Trophoblast cell (in vitro differentiated cells and primary cell): ENCODE data around the gene ZNF354B.

ENCODE experiments used
- DNase-seq, 2 donors: peaks; one replicate each; pipeline ENCODE4 v3.0.0-alpha.2; 2016
- H2AFZ ChIP-seq: 2 replicates; pipeline ENCODE4 v1.6.1; 2013; ENCODE audit warnings: low read length, moderate library complexity, mild to moderate bottlenecking; ENCODE audit not compliant: insufficient read depth, poor library complexity
- H2AK5ac ChIP-seq: 2 replicates; pipeline ENCODE4 v1.6.1; 2013; ENCODE audit warnings: mild to moderate bottlenecking, low read length
- H2BK120ac ChIP-seq: 2 replicates; pipeline ENCODE4 v1.6.1; 2013; ENCODE audit warnings: low read length, mild to moderate bottlenecking, moderate library complexity; ENCODE audit not compliant: insufficient read depth, poor library complexity
- H2BK12ac ChIP-seq: 2 replicates; pipeline ENCODE4 v1.6.1; 2013; ENCODE audit warnings: mild to moderate bottlenecking, low read length, moderate library complexity
- H2BK5ac ChIP-seq: 2 replicates; pipeline ENCODE4 v1.6.1; 2013; ENCODE audit warnings: low read length, low read depth, moderate library complexity, mild to moderate bottlenecking; ENCODE audit not compliant: poor library complexity
- H3K14ac ChIP-seq: 2 replicates; pipeline ENCODE4 v1.6.1; 2013; ENCODE audit warnings: mild to moderate bottlenecking, low read length
- H3K18ac ChIP-seq: 2 replicates; pipeline ENCODE4 v1.6.1; 2013; ENCODE audit warnings: mild to moderate bottlenecking, low read length
- H3K23ac ChIP-seq: 2 replicates; pipeline ENCODE4 v1.6.1; 2013; ENCODE audit warnings: low read length
- H3K27ac ChIP-seq: 2 replicates; pipeline ENCODE4 v1.5.1; 2013; ENCODE audit warnings: low read depth, mild to moderate bottlenecking, inconsistent platforms, low read length, moderate library complexity
- H3K27me3 ChIP-seq: 2 replicates; pipeline ENCODE4 v1.6.1; 2013; ENCODE audit warnings: inconsistent platforms, mild to moderate bottlenecking, low read length, moderate library complexity; ENCODE audit not compliant: insufficient read depth
- H3K36me3 ChIP-seq, 2 experiments: 1 replicate in 1 of 2; 2 replicates in 1 of 2; pipeline ENCODE4 v1.6.1; 2013; ENCODE audit warnings: low read length in 2 of 2, mild to moderate bottlenecking in 2 of 2, moderate library complexity in 1 of 2; ENCODE audit not compliant: insufficient read depth in 2 of 2, control insufficient read depth in 1 of 2
- H3K4ac ChIP-seq: 2 replicates; pipeline ENCODE4 v1.6.1; 2013; ENCODE audit warnings: low read depth, mild to moderate bottlenecking, low read length, moderate library complexity
- H3K4me1 ChIP-seq, 2 experiments: 1 replicate in 1 of 2; 2 replicates in 1 of 2; pipeline ENCODE4 v1.6.1; 2013; ENCODE audit warnings: low read length in 2 of 2, mild to moderate bottlenecking in 2 of 2, moderate library complexity in 1 of 2; ENCODE audit not compliant: insufficient read depth in 2 of 2, control insufficient read depth in 1 of 2
- H3K4me2 ChIP-seq: 2 replicates; pipeline ENCODE4 v1.6.1; 2013; ENCODE audit warnings: inconsistent platforms, mild to moderate bottlenecking, low read length, moderate library complexity
- H3K4me3 ChIP-seq: 2 replicates; pipeline ENCODE4 v1.5.1; 2013; ENCODE audit warnings: mild to moderate bottlenecking, low read depth, low read length, inconsistent platforms
- H3K79me1 ChIP-seq: one replicate; pipeline ENCODE4 v1.6.1; 2013; ENCODE audit warnings: low read length
- H3K79me2 ChIP-seq: 2 replicates; pipeline ENCODE4 v1.6.1; 2013; ENCODE audit warnings: low read length, mild to moderate bottlenecking; ENCODE audit not compliant: control insufficient read depth, insufficient read depth, poor library complexity
- H3K9ac ChIP-seq: 2 replicates; pipeline ENCODE4 v1.6.1; 2013; ENCODE audit warnings: mild to moderate bottlenecking, low read length
- H3K9me3 ChIP-seq: 2 replicates; pipeline ENCODE4 v1.6.1; 2013; ENCODE audit warnings: low read depth, mild to moderate bottlenecking, control low read depth, inconsistent platforms, low read length; ENCODE audit not compliant: insufficient read depth
- H4K12ac ChIP-seq: 2 replicates; pipeline ENCODE4 v1.6.1; 2013; ENCODE audit warnings: low read depth, mild to moderate bottlenecking, low read length, moderate library complexity
- H4K8ac ChIP-seq: 2 replicates; pipeline ENCODE4 v1.6.1; 2013; ENCODE audit warnings: low read depth, mild to moderate bottlenecking, low read length, moderate library complexity
- H4K91ac ChIP-seq: one replicate; pipeline ENCODE4 v1.6.1; 2013; ENCODE audit warnings: low read depth, mild to moderate bottlenecking, low read length, moderate library complexity
- WGBS: extraction: QIAGEN DNeasy Blood & Tissue Kit; methylation state at CpG from one replicate; pipeline ENCODE4 v1.1.7; 2013; ENCODE audit warnings: missing lambda C conversion rate; ENCODE audit not compliant: insufficient read length, insufficient coverage; ENCODE audit errors: extremely low coverage; 5-methylcytosine and 5-hydroxymethylcytosine counted together

Gene ZNF354B

GRCh38 chr5:178895615-178896571, 36.1 kb downstream of the ZNF354B start, which contains the start of gene ZFP2:
TSS of gene ZFP2 (plus strand) at chr5:178895913. CDS start at chr5:178931314, 35,401 bp downstream.
- Histone ChIP-seq H3K4ac (peak within 1 kb of the TSS; percentile 88), H3K14ac (peak within 1 kb of the TSS; percentile 83), H4K8ac (peak within 1 kb of the TSS; percentile 99), H2AK5ac (no peak within 1 kb of the TSS), H3K9ac (peak within 1 kb of the TSS; percentile 73), H3K9me3 (no peaks in the 10 kb centered on the region), H3K27me3 (no peaks in the 10 kb centered on the region), H3K27ac (peak within 1 kb of the TSS; percentile 6), H2BK5ac (peak within 1 kb of the TSS; percentile 83), H2BK12ac (peak within 1 kb of the TSS; percentile 63), H3K36me3 (peaks cover 0 to 1% of the 10 kb centered on the region in 2 experiments), H4K12ac (peak within 1 kb of the TSS; percentile 96), H3K18ac (peak within 1 kb of the TSS; percentile 90), H3K4me3 (peak within 1 kb of the TSS; percentile 77), H2BK120ac (peak within 1 kb of the TSS; percentile 96), H3K79me1 (peaks cover 9% of the 10 kb centered on the region), H2AFZ (peak within 1 kb of the TSS; percentile 96), H3K4me2 (peak within 1 kb of the TSS; percentile 87), H3K4me1 (no peaks in the 10 kb centered on the region), H4K91ac (peak within 1 kb of the TSS; percentile 86), H3K79me2 (peaks cover 9% of the 10 kb centered on the region), H3K23ac (no peak within 1 kb of the TSS)
- no CpG with 5 or more reads among the region's 79 CpGs for WGBS
- DNase-seq = peak; percentile 43 to 66

GRCh38 chr5:178899289-178899688, 39.5 kb downstream of the ZNF354B start:
- no peak overlapping the region for H3K27ac ChIP-seq
- H3K79me2 ChIP-seq = peaks cover 9% of the 10 kb centered on the region
- no peak for DNase-seq
- peaks cover 2% of the 10 kb centered on the region for H3K9me3 ChIP-seq
- H3K18ac ChIP-seq = no peak overlapping the region
- no peak overlapping the region for H3K4me3 ChIP-seq
- peaks cover 0 to 1% of the 10 kb centered on the region in 2 experiments for H3K36me3 ChIP-seq
- no peak overlapping the region for H4K91ac ChIP-seq
- H2AFZ ChIP-seq = no peak overlapping the region
- H3K14ac ChIP-seq = no peak overlapping the region
- H3K4me2 ChIP-seq = no peak overlapping the region
- no peak overlapping the region for H2BK5ac ChIP-seq
- peaks cover 9% of the 10 kb centered on the region for H3K79me1 ChIP-seq
- no peak overlapping the region for H3K9ac ChIP-seq
- H4K12ac ChIP-seq = no peak overlapping the region
- no peak overlapping the region for H4K8ac ChIP-seq
- no peak overlapping the region for H2BK12ac ChIP-seq
- no peak overlapping the region for H2AK5ac ChIP-seq
- no peaks in the 10 kb centered on the region for H3K4me1 ChIP-seq
- no peak overlapping the region for H3K4ac ChIP-seq
- no peak overlapping the region for H2BK120ac ChIP-seq
- no peak overlapping the region for H3K23ac ChIP-seq
- no peaks in the 10 kb centered on the region for H3K27me3 ChIP-seq
- no CpG with 5 or more reads among the region's 5 CpGs for WGBS

GRCh38 chr5:178902849-178903248, 43.1 kb downstream of the ZNF354B start:
- H3K9ac ChIP-seq = no peak overlapping the region
- no peak overlapping the region for H3K18ac ChIP-seq
- H3K14ac ChIP-seq = no peak overlapping the region
- no peak overlapping the region for H2AFZ ChIP-seq
- no peak overlapping the region for H2BK120ac ChIP-seq
- no peak overlapping the region for H4K12ac ChIP-seq
- no peaks in the 10 kb centered on the region for H3K4me1 ChIP-seq
- no peaks in the 10 kb centered on the region for H3K27me3 ChIP-seq
- WGBS = no CpG with 5 or more reads among the region's 3 CpGs
- no peak overlapping the region for H3K4me3 ChIP-seq
- no peaks in the 10 kb centered on the region for H3K79me2 ChIP-seq
- no peak overlapping the region for H4K91ac ChIP-seq
- H3K9me3 ChIP-seq = peaks cover 8% of the 10 kb centered on the region
- no peak overlapping the region for H2BK12ac ChIP-seq
- no peak overlapping the region for H2AK5ac ChIP-seq
- no peak for DNase-seq
- no peak overlapping the region for H3K23ac ChIP-seq
- H3K79me1 ChIP-seq = no peaks in the 10 kb centered on the region
- no peak overlapping the region for H3K4me2 ChIP-seq
- H2BK5ac ChIP-seq = no peak overlapping the region
- H3K27ac ChIP-seq = no peak overlapping the region
- no peak overlapping the region for H3K4ac ChIP-seq
- H3K36me3 ChIP-seq = peaks cover 4 to 6% of the 10 kb centered on the region in 2 experiments
- no peak overlapping the region for H4K8ac ChIP-seq

GRCh38 chr5:178931846-178932760, 72.3 kb downstream of the ZNF354B start:
- no peak overlapping the region for H3K27ac ChIP-seq
- no CpG with 5 or more reads among the region's 11 CpGs for WGBS
- H2BK120ac ChIP-seq = no peak overlapping the region
- no peak overlapping the region for H3K14ac ChIP-seq
- H3K9me3 ChIP-seq = peaks cover 32% of the 10 kb centered on the region
- H3K79me2 ChIP-seq = no peaks in the 10 kb centered on the region
- H2BK12ac ChIP-seq = no peak overlapping the region
- no peak overlapping the region for H3K18ac ChIP-seq
- H4K12ac ChIP-seq = no peak overlapping the region
- no peaks in the 10 kb centered on the region for H3K79me1 ChIP-seq
- H2AFZ ChIP-seq = no peak overlapping the region
- H3K4me2 ChIP-seq = no peak overlapping the region
- H4K8ac ChIP-seq = no peak overlapping the region
- no peak overlapping the region for H3K23ac ChIP-seq
- H2BK5ac ChIP-seq = no peak overlapping the region
- H3K9ac ChIP-seq = no peak overlapping the region
- H3K27me3 ChIP-seq = no peaks in the 10 kb centered on the region
- no peak for DNase-seq
- no peak overlapping the region for H4K91ac ChIP-seq
- H3K4me3 ChIP-seq = no peak overlapping the region
- no peak overlapping the region for H2AK5ac ChIP-seq
- H3K4me1 ChIP-seq = no peaks in the 10 kb centered on the region
- no peak overlapping the region for H3K4ac ChIP-seq
- H3K36me3 ChIP-seq = no peaks in the 10 kb centered on the region
